Measurements from ENCODE around the gene RAD23A.
A peak's percentile ranks its signal among the peaks of the same experiment; 100 is the strongest.

RAD23A gene

GRCh38 chr19:12938779-12939601 lies 6.7 kb upstream of the RAD23A start:
- CTCF ChIA-PET: interaction anchor here (0.7 to 2.6 kb wide), 3 partner anchors 26 to 95 kb away, joined by 4 to 11 read pairs (median 5); no protein-coding TSS in a partner anchor
- Histone ChIP-seq H3K4me3 (ENCODE audit: low read depth, low read length) (peak overlapping the region; percentile 97), H3K27ac (ENCODE audit: extremely low read depth, low read depth, low read length) (peak overlapping the region; percentile 82), H3K36me3 (ENCODE audit: control insufficient read depth in 2 of 2, insufficient read depth in 1 of 2, low read length in 2 of 2) (peaks cover 21 to 50% of the 10 kb centered on the region in 2 experiments; a peak in 2 of 3 replicates), H3K4me1 (ENCODE audit: control insufficient read depth, insufficient read depth, low read length) (peaks cover 9% of the 10 kb centered on the region), H3K9me3 (ENCODE audit: control insufficient read depth, insufficient read depth, low read depth, low read length) (no peaks in the 10 kb centered on the region)
- POLR2A ChIA-PET: interaction anchor here (0.7 to 2.9 kb wide), 6 partner anchors 7 to 57 kb away, joined by 3 to 21 read pairs (median 7); partner anchors contain the start of genes DNASE2 and RAD23A
- 0 out of 2 replicates have a peak, but pooled peaks have one; percentile 26 for TF ChIP-seq EGR2 (tag by site-specific recombination; IDR thresholded peaks at IDR 0.05; ENCODE audit: low read depth)
- 0 out of 2 replicates have a peak, but pooled peaks have one; percentile 27 for TF ChIP-seq ZSCAN18 (tag by site-specific recombination; IDR thresholded peaks at IDR 0.05)
- TF ChIP-seq KLF7 (tag by site-specific recombination; IDR thresholded peaks at IDR 0.05; ENCODE audit: borderline replicate concordance): peak; percentile 66; the same call in 1 of the 2 replicates
- TF ChIP-seq GLIS1 (tag by site-specific recombination; IDR thresholded peaks at IDR 0.05): peak; percentile 95
- TF ChIP-seq ZIC2 (tag by site-specific recombination; IDR thresholded peaks at IDR 0.05): peak; percentile 49
- peak; percentile 85; the same call in 1 of the 2 replicates for TF ChIP-seq ZNF324 (tag by site-specific recombination; IDR thresholded peaks at IDR 0.05)
- 0 out of 2 replicates have a peak, but pooled peaks have one; percentile 3 for TF ChIP-seq ZNF660 (tag by site-specific recombination; IDR thresholded peaks at IDR 0.05)
- no peak for TF ChIP-seq ZNF146 (tag by site-specific recombination; IDR thresholded peaks at IDR 0.05)
- peak; percentile 80; the same call in 1 of the 2 replicates for TF ChIP-seq YY1 (tag by site-specific recombination; IDR thresholded peaks at IDR 0.05)
- TF ChIP-seq ZNF777 (tag by site-specific recombination; IDR thresholded peaks at IDR 0.05; ENCODE audit: borderline replicate concordance): peak; percentile 96
- TF ChIP-seq ZNF501 (tag by site-specific recombination; IDR thresholded peaks at IDR 0.05): 0 out of 2 replicates have a peak, but pooled peaks have one; percentile 5
- TF ChIP-seq GLI4 (tag by site-specific recombination; IDR thresholded peaks at IDR 0.05): 0 out of 2 replicates have a peak, but pooled peaks have one; percentile 4
- no peak for TF ChIP-seq ZBTB21 (tag by site-specific recombination; IDR thresholded peaks at IDR 0.05)
- TF ChIP-seq ZNF239 (tag by site-specific recombination; IDR thresholded peaks at IDR 0.05): no peak
- no peak for TF ChIP-seq ZNF18 (tag by site-specific recombination; IDR thresholded peaks at IDR 0.05)
- no peak for TF ChIP-seq ZNF707 (tag by site-specific recombination; IDR thresholded peaks at IDR 0.05)
- TF ChIP-seq ZNF184 (tag by site-specific recombination; IDR thresholded peaks at IDR 0.05): 0 out of 2 replicates have a peak, but pooled peaks have one; percentile 42
- TF ChIP-seq PRDM10 (tag by site-specific recombination; IDR thresholded peaks at IDR 0.05): peak; percentile 7; the same call in 1 of the 2 replicates
- TF ChIP-seq MYNN (tag by site-specific recombination; IDR thresholded peaks at IDR 0.05; ENCODE audit: borderline replicate concordance): no peak
- no peak for TF ChIP-seq MZF1 (tag by site-specific recombination; IDR thresholded peaks at IDR 0.05; ENCODE audit: borderline replicate concordance)
- no peak for TF ChIP-seq ZFP69B (tag by site-specific recombination; IDR thresholded peaks at IDR 0.05)
- TF ChIP-seq KLF1 (tag by site-specific recombination; IDR thresholded peaks at IDR 0.05): no peak; the same call in 1 of the 2 replicates
- TF ChIP-seq ZBTB48 (tag by site-specific recombination; IDR thresholded peaks at IDR 0.05): peak; percentile 65; the same call in 1 of the 2 replicates
- TF ChIP-seq ZNF133 (tag by site-specific recombination; IDR thresholded peaks at IDR 0.05): 0 out of 2 replicates have a peak, but pooled peaks have one; percentile 24
- 0 out of 2 replicates have a peak, but pooled peaks have one; percentile 37 for TF ChIP-seq ZNF121 (tag by site-specific recombination; IDR thresholded peaks at IDR 0.05)
- TF ChIP-seq KLF9 (tag by site-specific recombination; IDR thresholded peaks at IDR 0.05; ENCODE audit: low read depth): peak; percentile 25; the same call in 1 of the 2 replicates
- TF ChIP-seq IKZF3 (tag by site-specific recombination; IDR thresholded peaks at IDR 0.05): no peak
- TF ChIP-seq ZNF292 (tag by site-specific recombination; IDR thresholded peaks at IDR 0.05; ENCODE audit: borderline replicate concordance, low read depth): no peak
- TF ChIP-seq ZNF544 (tag by site-specific recombination; IDR thresholded peaks at IDR 0.05): no peak
- TF ChIP-seq ZNF76 (tag by site-specific recombination; IDR thresholded peaks at IDR 0.05; ENCODE audit: borderline replicate concordance, low read depth): peak; percentile 55; the same call in 1 of the 2 replicates

Measured in HEK293 (cell line).